ENCODE data around the gene HOXA9.

Gene HOXA9

DNA sequence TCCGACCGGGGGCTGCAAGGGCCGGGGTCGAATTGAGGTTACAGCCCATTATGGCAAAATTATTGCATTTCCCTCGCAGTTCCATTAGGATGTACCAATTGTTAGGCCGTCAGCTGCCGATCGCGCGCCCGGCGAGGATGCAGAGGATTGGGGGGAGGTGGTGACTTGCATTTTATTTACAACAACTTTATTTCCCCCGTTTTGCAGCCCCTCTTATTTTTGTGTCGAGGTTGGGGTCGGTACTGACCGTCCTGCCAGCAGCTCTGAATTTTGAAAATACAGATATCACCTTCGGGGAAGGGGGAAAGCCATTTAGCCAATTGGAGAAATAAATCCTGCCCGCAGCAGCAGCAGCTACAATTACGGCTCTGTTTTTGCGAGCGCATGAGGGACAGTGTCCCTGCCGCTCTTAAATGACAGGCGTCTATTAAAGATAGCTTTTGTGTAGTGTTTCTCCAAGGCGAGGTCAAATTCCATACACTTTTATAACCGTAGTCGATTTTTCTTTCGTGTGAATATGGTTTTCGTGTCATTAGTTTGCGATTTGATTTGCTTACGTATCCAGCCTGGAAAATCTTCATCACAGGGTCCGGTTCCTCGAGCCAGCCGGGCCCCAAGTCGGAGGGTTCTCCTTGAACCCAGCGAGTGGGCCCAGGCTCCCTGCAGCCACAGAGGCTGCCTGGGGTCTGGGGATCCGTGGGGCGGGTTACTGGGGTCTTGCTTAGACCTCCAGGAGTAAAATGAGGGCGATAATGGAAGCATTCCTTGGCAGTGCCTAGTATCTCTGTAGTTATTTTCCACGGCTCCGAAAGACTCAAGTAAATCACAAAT, 21.2 kb downstream of the HOXA9 start:
- no peak overlapping the region for H3K4me3 Mint-ChIP-seq
- H3K36me3 Mint-ChIP-seq (ENCODE audit: low read depth): no peaks in the 10 kb centered on the region
- peaks cover 2% of the 10 kb centered on the region for H3K4me1 Mint-ChIP-seq (ENCODE audit: low read depth)
- no peaks in the 10 kb centered on the region for H3K9me3 Mint-ChIP-seq
- H3K27ac Mint-ChIP-seq: no peak overlapping the region
- peaks cover 34% of the 10 kb centered on the region for H3K27me3 Mint-ChIP-seq (ENCODE audit: low read depth)

DNA sequence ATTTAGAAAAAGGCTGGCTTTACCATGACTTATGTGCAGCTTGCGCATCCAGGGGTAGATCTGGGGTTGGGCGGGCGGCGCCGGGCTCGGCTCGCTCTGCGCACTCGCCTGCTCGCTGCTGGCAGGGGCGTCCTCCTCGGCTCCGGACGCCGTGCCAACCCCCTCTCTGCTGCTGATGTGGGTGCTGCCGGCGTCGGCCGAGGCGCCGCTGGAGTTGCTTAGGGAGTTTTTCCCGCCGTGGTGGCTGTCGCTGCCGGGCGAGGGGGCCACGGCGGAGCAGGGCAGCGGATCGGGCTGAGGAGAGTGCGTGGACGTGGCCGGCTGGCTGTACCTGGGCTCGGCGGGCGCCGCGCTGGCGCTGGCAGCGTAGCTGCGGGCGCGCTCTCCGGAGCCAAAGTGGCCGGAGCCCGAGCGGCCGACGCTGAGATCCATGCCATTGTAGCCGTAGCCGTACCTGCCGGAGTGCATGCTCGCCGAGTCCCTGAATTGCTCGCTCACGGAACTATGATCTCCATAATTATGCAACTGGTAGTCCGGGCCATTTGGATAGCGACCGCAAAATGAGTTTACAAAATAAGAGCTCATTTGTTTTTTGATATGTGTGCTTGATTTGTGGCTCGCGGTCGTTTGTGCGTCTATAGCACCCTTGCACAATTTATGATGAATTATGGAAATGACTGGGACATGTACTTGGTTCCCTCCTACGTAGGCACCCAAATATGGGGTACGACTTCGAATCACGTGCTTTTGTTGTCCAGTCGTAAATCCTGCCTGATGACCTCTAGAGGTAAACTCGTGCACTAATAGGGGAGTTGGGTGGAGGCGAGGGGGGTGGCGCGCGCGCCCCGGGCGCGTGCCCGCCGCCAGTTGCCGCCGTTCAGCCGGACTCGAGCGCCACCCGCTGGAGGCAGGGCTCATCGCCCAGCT, 22.1 kb downstream of the HOXA9 start, which contains the start of gene HOXA5:
Gene HOXA5 (minus strand): TSS at position 659 of the 927 bp plus-strand sequence. CDS start 74 bp downstream, at position 585.
- H3K4me1 Mint-ChIP-seq (ENCODE audit: low read depth): peaks cover 2% of the 10 kb centered on the region
- H3K27me3 Mint-ChIP-seq (ENCODE audit: low read depth): peaks cover 33% of the 10 kb centered on the region
- H3K27ac Mint-ChIP-seq: no peak within 1 kb of the TSS
- no peaks in the 10 kb centered on the region for H3K9me3 Mint-ChIP-seq
- no peaks in the 10 kb centered on the region for H3K36me3 Mint-ChIP-seq (ENCODE audit: low read depth)
- H3K4me3 Mint-ChIP-seq: no peak within 1 kb of the TSS

DNA sequence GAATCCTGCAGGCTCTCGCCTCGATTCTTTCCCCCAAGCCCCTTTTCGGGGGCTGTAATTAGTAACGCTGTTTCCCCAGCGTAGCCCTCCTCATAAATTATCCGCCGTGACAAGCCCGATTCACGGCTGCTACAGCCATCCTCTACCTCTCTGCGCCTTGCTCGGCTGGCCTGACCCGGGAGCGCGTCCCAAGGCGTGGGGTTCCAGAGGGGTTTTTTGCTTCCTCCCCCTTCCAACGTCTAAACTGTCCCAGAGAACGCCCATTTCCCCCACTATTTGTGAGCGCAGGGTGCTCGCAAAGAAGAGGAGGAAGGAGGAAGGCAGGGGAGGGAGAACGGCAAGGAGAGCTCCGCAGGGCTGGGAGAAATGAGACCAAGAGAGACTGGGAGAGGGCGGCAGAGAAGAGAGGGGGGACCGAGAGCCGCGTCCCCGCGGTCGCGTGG, 22.7 kb downstream of the HOXA9 start:
- no peaks in the 10 kb centered on the region for H3K4me1 Mint-ChIP-seq (ENCODE audit: low read depth)
- no peak overlapping the region for H3K4me3 Mint-ChIP-seq
- no peaks in the 10 kb centered on the region for H3K36me3 Mint-ChIP-seq (ENCODE audit: low read depth)
- H3K27ac Mint-ChIP-seq: no peak overlapping the region
- no peaks in the 10 kb centered on the region for H3K9me3 Mint-ChIP-seq
- peaks cover 33% of the 10 kb centered on the region for H3K27me3 Mint-ChIP-seq (ENCODE audit: low read depth)

DNA sequence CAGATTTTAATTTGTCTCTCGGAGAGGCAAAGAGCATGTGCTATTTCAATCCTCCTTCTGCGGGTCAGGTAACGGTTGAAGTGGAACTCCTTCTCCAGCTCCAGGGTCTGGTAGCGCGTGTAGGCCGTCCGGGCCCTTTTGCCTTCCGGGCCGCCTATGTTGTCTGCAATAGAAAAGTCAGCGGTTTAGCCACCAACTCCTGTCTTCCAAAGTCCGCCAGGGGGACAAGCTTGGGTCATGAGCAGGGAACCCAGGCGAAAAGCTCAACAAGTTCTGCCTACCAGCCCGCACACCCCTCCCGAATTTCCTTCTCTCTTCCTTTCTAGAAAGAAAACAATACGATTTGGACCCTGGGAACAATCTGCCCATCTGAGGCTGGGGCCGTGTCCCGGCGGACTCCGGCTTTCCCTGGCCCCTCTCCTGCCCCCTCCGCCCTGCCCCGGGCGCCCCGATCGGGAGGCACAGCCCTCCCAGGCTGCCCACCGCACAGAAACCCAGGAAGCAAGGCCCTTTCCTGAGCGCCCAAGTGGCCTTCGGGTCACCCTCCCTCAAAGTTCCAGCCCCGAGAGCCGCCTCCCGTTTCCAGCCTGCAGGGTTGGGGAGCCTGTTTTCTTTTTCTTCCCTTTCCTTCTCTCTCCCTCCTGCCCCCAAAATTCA, 23.3 kb downstream of the HOXA9 start:
- Mint-ChIP-seq H3K27me3 (ENCODE audit: low read depth) (peaks cover 31% of the 10 kb centered on the region), H3K9me3 (no peaks in the 10 kb centered on the region), H3K4me3 (no peak overlapping the region), H3K27ac (no peak overlapping the region), H3K36me3 (ENCODE audit: low read depth) (no peaks in the 10 kb centered on the region), H3K4me1 (ENCODE audit: low read depth) (peaks cover 1% of the 10 kb centered on the region)

DNA sequence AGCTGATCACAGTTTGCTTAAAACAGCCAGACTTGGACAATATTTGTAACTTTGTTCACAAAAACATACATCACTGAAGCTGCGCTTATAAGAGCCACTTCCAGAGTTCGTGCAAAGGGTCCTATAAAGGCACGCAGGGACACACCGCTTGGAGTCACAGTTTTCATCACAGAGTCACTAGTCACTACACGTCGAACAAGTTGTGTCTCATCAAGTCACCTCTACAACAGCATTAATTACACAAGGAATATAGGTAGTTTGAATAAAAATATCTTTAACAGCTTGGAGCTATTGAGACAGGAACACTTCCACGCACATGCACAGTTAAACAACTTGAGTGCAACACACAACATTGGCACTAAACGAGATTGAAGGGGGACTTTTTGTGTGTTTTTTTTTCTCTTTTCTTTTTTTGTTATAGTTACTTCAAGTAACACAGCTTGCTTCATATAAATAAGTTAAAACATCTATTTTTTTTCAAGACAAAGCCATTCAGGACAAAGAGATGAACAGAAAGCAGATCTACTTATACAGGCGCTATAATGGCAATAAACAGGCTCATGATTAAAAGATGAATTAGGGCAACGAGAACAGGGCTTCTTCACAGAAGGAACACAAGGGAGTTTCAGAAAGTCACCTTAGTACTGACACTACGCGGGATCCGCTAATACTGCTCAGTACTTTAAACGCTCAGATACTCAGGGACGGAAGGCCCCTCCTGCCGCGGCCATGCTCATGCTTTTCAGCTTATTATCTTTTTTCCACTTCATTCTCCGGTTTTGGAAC, 24.0 kb downstream of the HOXA9 start:
- Mint-ChIP-seq H3K27ac (no peak overlapping the region), H3K27me3 (ENCODE audit: low read depth) (peaks cover 26% of the 10 kb centered on the region)

DNA sequence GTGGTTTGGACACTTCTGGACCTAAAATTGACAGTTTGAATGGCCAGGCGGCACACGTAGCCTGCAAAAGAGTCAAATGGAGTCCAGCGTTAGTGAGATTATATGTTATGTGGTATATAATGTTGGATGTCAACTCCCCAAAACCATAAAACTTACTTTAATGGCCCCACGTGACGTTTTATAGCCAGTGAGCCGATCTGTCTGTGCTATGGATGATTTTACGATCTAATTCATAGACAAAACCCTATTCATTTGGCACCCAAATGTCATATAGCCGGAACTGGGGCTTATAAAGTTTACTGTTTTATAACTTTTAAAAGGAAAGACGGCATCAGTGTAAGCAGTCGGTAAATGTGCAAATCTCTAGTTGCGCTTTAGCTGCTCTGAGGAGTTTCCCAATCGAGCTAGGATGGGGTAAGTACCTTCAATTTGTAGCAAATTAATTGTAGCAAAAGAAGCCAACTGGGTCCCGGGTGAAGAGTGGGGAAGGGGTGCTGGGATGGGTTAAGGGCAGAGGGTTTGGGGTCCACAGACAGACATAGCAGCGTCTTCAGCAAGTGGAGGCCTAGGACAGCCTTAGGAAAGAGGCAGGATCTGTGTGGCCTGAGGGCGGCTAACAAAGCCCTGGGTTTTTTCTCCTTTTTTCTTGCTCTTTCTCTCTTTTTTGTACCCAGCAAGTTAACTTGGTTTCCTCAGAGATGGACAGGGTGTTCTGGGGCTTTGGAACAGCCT, 25.0 kb downstream of the HOXA9 start:
- peaks cover 8% of the 10 kb centered on the region for H3K4me1 Mint-ChIP-seq (ENCODE audit: low read depth)
- no peak overlapping the region for H3K4me3 Mint-ChIP-seq
- no peaks in the 10 kb centered on the region for H3K9me3 Mint-ChIP-seq
- peaks cover 32% of the 10 kb centered on the region for H3K27me3 Mint-ChIP-seq (ENCODE audit: low read depth)
- no peak overlapping the region for H3K27ac Mint-ChIP-seq
- H3K36me3 Mint-ChIP-seq (ENCODE audit: low read depth): no peaks in the 10 kb centered on the region

More for the DNA sequence above, 24.0 kb downstream of the HOXA9 start:
- H3K36me3 Mint-ChIP-seq (ENCODE audit: low read depth): no peaks in the 10 kb centered on the region
- peaks cover 1% of the 10 kb centered on the region for H3K4me1 Mint-ChIP-seq (ENCODE audit: low read depth)
- H3K4me3 Mint-ChIP-seq: no peak overlapping the region
- H3K9me3 Mint-ChIP-seq: no peaks in the 10 kb centered on the region

DNA sequence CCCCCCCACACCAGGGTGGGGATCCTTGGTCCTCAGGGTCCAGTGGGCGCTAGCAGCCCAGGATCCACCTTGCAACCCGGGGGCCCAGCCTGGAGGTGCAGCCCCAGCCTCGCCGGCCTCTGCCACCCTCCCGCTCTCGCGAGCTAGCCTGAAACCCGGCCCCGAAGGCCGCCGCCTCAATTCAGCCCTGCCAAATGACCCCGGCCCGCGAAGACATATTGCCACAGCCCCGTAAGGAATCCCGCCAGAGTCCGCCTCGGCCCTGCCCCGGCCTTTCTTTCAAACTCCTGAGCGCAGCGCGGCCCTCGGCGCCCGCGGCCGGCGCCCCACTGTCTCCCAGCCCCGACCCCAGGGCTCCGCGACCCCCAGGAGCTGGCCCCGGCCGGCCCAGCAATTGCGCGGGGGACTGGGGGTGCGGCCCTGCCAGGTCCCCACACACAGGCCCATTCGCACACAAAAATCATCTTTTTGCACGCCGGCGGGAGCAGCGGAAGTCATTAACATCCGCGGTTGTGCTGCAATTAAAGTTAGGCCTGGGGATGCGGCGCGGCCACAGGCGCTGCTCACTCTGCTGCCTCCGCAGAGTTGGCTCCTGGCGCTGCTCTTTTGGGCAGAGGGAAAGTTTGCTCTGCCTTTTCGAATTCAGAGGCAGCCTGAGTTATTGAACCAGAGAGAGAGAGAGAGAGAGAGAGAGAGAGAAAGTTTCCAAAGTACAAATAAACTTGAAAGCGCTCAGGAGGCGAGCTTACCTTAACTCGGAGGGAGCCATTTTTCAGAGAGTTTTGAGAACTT, 25.8 kb downstream of the HOXA9 start:
- Mint-ChIP-seq H3K9me3 (no peaks in the 10 kb centered on the region), H3K36me3 (ENCODE audit: low read depth) (no peaks in the 10 kb centered on the region), H3K27me3 (ENCODE audit: low read depth) (peaks cover 34% of the 10 kb centered on the region), H3K4me3 (no peak overlapping the region), H3K27ac (no peak overlapping the region), H3K4me1 (ENCODE audit: low read depth) (peaks cover 15% of the 10 kb centered on the region)

DNA sequence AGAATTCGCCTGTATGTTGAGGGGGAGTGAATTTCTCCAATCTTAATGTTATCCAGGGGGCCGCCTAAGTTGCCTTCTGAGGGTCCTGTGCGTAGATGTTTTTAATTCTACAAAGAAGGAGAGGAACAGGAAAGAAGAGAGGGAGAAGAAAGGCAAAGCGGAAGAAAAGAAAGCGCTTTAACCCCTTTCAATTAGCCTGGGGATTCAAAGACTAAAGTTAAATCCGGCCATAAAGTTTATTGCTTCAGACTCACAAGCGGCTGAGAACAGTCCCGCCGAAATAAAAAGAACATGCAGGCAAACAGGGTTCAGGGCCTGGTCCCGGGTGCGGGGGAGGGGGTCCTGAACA, 26.4 kb downstream of the HOXA9 start:
- H3K27ac Mint-ChIP-seq: no peak overlapping the region
- H3K9me3 Mint-ChIP-seq: no peaks in the 10 kb centered on the region
- H3K4me1 Mint-ChIP-seq (ENCODE audit: low read depth): peaks cover 21% of the 10 kb centered on the region
- H3K36me3 Mint-ChIP-seq (ENCODE audit: low read depth): no peaks in the 10 kb centered on the region
- no peak overlapping the region for H3K4me3 Mint-ChIP-seq
- peaks cover 40% of the 10 kb centered on the region for H3K27me3 Mint-ChIP-seq (ENCODE audit: low read depth)

DNA sequence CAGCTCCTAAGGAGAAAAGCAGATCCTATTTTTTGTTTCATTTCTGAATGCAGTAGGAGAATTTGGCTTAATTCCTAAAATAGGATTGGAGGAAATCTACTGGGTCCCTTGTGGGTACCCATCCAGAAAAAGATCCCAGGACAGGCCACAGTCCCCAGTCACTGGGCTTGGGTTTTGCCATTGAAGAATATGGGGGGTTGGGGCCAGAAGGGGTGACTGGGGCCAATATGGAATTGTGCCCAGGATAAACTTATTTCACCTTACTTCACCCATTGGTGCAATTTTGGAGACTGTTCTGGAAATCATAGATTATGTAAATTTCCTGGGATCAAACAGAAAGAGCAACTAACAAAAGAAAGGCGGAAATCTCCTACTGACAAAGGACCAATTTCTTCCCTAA, 26.9 kb downstream of the HOXA9 start:
- Mint-ChIP-seq H3K4me3 (no peak overlapping the region), H3K4me1 (ENCODE audit: low read depth) (peaks cover 24% of the 10 kb centered on the region), H3K9me3 (no peaks in the 10 kb centered on the region), H3K36me3 (ENCODE audit: low read depth) (no peaks in the 10 kb centered on the region), H3K27me3 (ENCODE audit: low read depth) (peaks cover 43% of the 10 kb centered on the region), H3K27ac (no peak overlapping the region)

DNA sequence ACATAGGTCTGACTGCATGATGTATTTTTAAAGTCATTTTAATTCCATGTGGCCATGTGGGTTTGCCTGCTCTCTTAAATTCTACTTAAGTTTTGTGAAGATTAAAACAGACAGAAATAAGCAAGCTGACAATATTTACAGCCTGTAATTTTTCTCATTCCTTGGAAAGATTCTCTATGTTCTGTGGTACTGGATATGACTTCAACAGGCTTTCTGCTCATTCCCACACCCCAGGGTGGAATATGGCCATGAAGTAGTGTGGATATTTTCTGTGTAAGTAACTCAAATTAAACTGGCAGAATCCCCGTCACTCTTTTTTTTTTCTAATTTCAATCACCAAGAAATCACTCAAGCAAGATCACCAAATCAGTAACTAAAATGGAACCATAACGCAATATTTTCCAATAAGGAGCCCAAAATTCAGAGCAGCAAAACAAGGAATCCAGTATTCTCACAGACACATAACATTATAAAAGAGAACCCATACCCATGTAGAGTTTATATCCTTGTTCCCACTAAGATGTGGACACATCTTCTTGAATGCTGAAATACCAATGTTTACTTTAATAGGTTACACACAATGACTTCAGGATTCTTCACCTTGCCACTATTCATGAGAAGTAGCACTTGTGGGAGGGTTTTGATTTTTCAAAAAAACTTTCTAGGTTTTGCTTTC, 27.6 kb downstream of the HOXA9 start:
- no peaks in the 10 kb centered on the region for H3K9me3 Mint-ChIP-seq
- no peaks in the 10 kb centered on the region for H3K36me3 Mint-ChIP-seq (ENCODE audit: low read depth)
- H3K27ac Mint-ChIP-seq: no peak overlapping the region
- peaks cover 47% of the 10 kb centered on the region for H3K27me3 Mint-ChIP-seq (ENCODE audit: low read depth)
- no peak overlapping the region for H3K4me3 Mint-ChIP-seq
- peaks cover 28% of the 10 kb centered on the region for H3K4me1 Mint-ChIP-seq (ENCODE audit: low read depth)

DNA sequence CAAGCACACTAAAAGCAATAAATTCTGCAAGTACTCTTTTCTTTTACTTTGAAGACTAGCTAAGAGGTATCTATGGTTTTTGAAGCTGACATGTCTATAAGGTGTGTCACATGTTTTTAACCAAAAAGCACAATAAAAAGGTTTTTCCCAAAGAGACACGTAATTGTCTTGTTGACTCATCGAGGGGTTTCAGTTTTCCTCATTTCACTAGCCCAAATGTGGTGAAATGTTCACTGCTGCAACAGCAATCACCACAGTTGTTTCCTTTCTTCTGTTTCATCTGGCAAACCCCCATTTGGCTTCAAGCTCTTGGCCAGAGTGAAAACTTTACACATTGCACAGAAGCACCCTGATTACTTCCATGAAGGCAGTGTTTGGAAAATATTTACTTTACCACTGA, 30.9 kb downstream of the HOXA9 start:
- H3K4me3 Mint-ChIP-seq: peak overlapping the region; percentile 35
- H3K27ac Mint-ChIP-seq: peak overlapping the region; percentile 34
- peaks cover 28% of the 10 kb centered on the region for H3K4me1 Mint-ChIP-seq (ENCODE audit: low read depth)
- peaks cover 58% of the 10 kb centered on the region for H3K27me3 Mint-ChIP-seq (ENCODE audit: low read depth)
- no peaks in the 10 kb centered on the region for H3K9me3 Mint-ChIP-seq
- peaks cover 1% of the 10 kb centered on the region for H3K36me3 Mint-ChIP-seq (ENCODE audit: low read depth)

DNA sequence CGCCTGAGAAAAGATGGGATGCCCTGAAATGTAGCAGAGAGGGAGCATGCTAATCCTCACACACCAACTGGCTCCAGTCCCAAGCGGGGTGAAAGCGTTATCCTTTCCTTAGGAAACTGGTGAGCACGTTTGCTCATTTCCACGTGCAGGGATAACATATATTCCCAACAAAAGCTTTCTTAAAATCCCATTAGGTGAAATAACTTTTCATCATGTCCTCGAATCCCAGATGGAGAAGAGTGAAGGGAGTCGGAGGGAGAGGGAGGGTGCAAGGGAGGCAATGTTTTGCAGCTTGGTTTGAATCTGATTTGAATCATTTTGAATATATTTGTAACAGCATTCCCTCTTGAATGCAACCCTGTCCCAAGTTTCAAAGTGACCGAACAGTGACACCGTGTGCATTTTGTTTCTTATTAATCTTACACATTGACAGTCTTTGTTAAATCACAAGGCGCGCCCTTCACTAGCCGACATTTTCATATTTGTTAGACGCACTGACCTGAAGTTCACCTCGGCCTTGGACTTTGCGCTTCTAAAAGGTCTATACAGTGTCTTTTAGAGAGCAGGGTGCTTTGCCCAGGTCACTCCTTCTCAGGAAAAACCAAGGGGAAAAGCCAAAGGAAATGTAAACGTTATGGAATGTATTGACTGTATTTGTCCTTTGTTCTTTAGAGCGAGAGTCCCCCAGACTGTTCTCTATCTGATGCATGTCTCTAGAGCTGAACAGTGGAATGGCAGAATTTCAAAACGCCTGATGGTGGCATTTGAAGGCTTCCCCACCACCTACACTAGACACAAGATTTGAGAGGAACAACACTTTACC, 31.7 kb downstream of the HOXA9 start:
- H3K4me1 Mint-ChIP-seq (ENCODE audit: low read depth): peaks cover 28% of the 10 kb centered on the region
- peak overlapping the region; percentile 35 for H3K4me3 Mint-ChIP-seq
- peaks cover 62% of the 10 kb centered on the region for H3K27me3 Mint-ChIP-seq (ENCODE audit: low read depth)
- peaks cover 1% of the 10 kb centered on the region for H3K36me3 Mint-ChIP-seq (ENCODE audit: low read depth)
- no peak overlapping the region for H3K27ac Mint-ChIP-seq
- H3K9me3 Mint-ChIP-seq: no peaks in the 10 kb centered on the region
